GM19043 (cell line): ENCODE data around the gene TAS1R2.

Experiments
- ATAC-seq: cut with Tn5 transposase; IDR thresholded peaks from one replicate; pipeline ENCODE4 v1.9.1; 2021; ENCODE audit warnings: low read depth; ENCODE audit not compliant: unreplicated experiment

The TAS1R2 gene

DNA sequence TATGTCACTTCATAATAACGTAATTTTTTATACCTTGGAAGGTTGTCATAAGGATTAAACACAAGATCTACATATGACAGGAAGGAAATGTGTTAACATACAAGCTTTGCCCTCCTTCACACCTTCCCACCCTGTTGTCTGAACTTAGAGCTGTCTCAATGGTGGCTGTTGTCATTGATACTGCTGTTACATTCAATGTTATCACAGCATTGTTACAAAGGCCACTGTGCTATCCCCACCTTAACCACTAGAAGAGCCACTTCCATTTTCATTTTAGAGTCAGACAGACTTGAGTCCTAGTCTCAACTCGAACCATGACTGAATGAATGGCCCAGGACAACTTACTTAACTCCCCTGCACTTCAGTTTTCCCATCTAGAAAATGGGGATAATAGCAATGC lies 31.2 kb downstream of the TAS1R2 start:
- no peak for ATAC-seq

DNA sequence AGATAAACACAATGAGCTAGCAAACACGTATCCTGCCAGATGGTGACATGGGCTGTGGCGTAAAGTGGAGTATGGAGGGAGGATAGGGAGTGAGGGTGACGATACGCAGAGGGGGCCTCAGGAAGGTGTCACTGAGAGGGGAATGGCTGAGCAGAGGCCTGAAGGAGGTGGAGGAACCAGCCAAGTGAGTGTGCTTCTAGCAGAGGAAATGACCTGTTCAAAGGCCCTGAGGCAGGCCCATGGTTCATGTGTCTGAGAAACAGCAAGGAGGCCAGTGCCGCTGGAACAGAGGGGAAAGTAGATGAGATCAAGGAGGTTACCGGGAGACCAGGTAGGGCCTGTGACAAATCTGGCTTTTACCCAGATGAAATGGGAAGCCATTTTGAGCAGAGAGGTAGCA lies 36.0 kb downstream of the TAS1R2 start:
- ATAC-seq: no peak

DNA sequence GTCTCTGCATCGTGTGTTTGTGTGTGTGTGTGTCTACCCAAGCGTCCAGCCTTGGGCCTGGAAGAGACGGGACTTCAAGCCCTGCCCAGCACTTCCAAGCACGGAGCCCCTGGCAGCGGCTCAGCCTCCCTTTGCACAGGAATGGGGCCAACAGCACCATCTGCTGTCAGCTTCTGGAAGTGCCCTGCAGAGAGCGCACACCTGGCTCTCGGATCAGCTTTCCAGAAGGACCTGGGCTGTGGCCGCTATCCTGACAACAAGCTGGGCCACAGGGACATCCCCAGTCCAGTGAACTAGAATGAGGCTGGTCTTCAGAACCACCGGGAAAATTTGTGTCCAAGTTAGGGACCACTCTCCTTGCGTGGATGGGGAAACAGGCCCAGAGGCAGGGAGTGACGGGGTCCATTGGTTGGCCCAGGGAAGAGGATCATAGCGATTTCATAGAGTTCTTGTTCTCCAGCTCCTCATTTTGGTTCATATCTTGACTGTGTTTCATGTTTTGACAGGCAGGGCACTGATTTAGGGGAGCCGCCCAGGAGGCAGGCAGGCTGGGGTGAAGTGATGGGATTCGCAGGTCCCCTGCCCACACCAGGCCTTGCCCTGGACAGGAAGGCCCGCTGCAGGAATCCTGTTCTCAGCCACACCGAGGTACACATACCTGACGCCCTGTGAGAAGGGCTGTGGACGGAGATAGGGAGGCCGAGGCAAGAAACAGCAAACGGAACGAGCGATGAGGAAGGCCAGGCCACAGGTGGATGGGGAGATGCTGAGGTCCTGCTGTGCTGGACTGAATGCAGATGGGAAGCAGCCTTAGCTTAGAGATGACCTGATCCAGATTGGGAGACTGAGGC lies 38.4 kb downstream of the TAS1R2 start:
- ATAC-seq: no peak

DNA sequence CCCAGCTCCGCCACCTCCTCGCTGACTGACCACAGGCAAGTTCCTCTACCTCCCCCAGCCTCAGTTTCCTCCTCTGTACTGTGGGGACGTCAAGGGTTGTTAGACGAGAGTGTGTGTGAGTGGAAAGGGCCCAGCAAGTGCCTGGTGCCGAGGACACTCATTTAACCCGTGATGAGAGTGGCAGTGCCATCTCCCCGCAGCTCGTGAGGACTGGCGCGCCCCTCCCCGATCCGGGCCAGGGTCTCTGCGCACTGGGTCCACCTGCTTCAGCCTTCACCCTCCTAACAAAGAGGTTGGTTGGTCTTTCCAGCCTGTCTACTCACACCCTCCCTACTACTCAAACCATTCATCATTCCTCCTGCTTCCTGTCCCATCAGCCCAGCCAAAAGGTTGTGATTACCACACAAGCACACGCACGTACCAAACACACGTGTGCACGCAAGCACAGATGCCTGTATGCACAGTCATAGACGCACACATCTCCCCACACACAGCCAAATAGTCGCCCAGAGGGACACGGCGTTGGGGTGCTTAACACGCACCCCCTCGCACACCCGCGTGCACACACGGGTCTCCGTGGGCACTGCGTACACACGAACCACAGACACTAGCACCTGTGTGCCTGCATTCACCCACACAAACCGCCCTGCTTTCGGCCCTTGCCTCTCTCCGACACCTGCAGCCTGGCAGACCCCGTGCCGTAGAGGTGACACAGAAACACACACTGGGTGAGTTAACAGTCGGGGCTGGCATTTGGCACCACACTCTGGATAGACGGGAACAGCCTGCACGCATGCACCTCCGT lies 39.3 kb downstream of the TAS1R2 start:
- no peak for ATAC-seq

DNA sequence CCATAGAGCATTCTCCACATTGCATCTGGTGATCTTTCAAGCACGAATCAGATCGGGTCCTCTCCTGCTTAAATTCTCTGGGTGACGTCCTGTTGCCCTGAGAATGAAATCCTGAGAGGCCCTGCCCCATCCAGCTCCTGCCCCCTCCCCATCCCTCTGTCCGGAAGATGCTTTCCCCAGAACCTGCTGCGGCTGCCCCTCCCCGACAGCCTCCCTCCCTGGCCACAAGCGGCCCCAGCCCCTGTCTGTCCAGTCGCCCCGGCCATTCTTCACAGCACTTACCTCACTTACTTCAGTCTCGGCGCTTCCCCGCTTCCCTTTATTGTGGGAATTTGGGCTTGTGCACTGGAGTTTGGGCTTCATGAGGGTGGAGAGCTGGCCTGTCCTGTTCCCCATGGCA lies 40.3 kb downstream of the TAS1R2 start:
- no peak for ATAC-seq

DNA sequence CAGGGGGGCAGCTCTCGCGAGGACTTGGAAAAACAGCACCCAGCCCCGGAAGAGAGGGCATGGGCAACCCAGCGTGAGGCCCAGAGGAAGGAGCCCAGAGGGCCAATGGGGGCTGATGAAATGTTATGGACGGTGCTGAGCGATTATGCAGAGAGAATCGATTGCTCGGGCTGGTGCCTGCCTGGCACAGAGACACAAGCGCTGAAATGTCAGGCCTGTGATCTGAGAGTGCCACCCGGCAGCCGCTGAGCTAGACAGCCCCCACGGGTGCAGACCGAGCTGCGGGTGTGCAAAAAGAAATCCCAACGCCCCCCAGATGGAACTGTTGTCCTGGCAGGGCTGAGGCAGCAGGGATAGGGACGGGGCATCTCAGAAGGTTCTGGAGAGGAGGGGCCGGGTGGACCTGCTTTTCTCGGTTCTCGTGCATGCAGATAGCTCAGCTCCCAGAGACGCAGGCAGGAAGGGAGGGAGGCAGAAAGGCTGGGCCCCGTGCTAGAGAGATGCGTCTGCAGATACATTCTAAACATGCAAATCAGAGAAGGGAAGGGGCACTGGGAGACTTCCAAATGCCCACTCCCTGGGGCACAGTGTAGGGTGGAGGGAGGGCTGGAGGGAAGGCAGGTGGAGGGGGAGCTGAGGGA lies 41.5 kb downstream of the TAS1R2 start:
- no peak for ATAC-seq

DNA sequence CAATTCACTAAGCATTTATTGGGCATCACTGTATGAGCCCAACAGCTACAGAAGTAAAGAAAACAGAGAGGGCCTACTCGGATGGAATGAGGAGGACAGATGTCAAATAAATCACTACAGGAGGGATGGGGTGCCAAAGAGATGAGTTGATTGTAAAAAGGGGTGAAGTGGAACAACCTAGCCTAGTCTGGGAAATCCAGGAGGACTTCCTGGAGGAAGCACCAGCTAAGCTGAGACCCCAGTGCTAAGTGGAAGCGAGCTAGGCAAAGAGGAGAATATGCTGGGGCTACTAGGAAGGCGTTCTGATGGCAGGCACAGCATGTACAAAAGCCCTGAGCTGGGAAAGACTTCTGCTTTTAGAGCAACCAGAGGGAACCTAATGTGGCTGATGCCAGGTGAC lies 42.1 kb downstream of the TAS1R2 start:
- ATAC-seq: no peak

DNA sequence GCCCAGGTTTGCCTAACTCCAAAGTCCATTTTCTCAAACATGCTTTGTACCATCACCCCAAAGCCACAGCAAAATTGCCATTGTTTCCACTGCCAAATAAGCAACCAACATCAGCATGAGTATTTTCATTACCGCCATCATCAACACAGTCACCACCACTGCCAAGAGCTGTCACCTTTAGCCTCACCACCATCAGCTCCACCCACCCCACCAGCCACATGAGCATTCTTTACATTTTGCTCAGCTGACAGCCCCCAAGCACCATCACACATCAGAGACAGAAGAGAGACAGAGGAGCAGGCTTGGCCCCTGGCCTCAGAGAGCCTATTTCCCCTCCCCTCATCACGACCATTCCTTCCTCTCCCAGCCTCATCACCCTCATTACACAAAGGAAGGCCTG lies 42.7 kb downstream of the TAS1R2 start:
- no peak for ATAC-seq

DNA sequence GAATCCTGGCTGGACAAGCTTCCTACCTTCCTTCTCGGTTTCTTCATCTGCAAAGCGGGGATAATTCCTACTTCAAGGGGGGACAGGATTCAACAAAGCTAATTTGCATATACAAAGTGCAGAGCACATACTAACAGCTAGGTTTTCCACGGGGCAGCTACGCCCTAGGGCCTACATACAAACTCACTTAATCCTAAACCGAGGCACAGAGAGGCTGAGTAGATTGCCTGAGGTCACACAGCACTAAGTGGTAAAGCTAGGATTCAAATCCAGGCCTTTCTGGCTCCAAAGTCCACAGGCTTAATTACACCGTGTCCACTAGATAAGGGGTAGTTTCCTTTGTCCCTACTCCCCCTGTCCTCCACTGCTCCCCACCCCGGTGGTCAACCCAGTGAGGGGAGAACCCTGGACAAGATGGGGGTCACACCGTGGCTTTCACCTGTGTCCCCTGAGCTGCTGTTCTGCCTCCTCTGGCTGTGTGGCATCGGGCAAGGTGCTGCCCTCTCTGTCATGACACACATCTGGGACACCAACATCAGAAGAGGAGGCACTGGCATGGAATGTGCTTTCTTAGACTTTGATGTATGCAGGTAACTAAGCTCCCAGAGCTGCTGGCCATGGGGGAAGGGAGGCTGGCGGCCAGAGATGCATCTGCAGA lies 44.5 kb downstream of the TAS1R2 start:
- ATAC-seq: no peak

DNA sequence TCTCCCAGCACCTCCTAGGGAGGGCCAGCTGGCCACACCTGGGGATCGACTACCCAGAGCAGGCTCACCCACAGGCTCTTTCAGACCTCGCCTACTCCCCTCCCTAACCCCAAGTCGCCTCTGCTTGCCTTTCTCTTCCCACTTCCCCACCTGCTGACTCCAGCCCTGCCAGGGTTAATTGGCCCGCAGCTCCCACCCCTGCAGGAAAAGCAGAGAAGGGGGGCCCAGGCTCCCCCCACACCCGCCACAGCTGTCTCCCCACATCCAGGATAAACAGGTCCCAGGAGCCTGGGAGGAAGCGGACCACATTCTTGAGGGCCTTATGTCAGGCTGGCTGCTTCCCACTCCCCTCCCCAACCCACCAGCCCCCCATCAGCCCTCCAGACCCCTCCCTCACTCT lies 45.0 kb downstream of the TAS1R2 start:
- ATAC-seq: no peak

DNA sequence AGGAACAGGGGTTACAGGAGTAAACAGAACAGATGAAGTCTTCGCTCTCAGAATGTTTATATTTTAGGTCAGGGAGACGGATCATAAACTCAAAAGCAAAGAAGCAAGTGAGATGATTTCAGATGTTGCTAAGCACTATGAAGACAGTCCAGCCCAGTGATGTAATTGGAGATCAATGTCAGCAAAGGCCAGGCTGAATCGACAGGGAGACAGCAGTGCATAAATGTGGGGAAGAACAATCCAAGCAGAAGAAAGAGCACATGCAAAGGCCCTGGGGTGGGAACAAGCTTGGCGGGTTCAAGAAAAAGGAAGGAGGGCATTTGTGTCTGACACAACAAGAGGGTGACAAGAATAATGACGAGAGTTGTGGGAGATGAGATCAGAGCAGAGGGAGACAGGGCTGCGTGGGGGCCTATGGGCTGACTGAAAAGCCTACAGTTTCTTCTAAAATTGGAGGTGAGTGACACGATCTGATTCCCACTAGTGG lies 47.0 kb downstream of the TAS1R2 start:
- no peak for ATAC-seq

DNA sequence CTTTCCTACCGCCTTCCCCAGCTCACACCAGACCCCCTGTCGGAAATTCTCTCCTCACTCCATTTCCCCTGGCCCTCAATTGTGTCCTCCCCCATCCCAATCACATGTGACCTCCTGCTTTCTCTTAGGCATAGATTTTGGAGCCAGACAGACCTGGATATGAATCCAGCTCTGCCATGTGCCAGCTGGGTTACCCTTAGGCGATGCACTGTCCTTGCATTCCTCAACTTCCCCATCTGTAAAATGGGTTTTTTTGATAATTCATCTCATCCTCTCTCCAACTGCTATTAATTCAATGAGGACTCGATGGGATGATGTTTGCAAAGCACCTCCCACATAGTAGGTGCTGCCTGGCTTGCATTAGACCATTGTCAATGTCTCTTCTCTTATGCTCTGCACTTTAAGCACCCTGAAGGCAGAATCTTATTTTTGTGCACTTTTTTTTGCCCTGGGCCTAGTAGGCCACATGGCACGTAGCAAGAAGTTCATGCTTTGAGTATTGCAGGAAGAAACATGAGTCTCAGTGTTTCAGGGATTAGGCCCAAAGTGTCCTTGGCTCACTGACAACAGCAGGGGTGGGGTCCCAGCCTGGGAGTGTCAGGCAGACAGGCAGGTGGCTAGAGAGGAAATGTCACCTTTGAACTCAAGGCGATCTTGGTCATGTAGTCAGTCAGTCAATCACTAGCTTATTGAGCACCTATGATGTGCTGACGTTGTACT lies 47.6 kb downstream of the TAS1R2 start:
- ATAC-seq: no peak

DNA sequence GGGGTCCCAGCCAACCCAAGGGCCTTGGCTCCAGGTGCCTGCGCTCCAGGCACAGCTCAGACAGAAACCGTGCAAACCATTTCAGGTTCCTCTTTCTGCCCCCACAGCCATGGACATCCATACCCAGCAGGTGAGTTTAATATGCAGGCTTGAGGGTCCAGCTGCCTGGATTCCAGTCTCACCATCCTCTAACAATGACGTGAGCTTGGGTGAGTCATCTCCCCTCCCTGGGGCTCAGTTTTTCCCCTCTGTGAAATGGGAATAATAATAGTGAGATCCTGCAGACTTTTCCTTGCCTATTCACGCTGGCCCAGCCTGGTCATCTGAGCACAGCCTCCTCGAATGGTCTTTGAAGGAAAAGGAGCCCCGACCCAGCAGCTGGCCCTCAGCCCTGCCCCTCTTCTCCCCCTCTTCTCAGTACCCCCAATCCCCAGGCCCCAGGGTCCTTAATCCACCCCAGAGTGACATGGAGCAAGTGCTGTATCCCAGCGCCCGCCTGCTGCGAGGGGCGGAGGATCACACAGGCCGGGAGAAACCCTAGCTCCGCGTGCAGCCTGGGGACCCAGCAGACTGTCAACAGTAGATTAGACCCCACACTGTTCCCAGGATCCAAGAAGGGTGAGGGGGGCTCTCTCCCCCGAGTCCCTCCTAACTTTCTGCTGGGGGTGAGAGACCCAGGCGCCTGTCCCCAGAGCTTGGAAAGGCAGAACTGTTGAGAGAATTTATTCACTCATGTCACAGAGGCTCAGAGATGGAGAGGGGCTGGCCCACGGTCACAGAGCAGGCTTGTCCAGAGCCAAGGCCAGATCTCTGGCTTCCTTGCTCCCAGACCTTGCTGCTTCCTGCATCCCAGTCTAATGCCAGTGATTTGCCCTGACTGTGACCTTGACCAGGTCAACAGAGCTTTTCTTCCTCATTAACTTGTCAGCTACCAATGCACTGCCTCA lies 49.2 kb downstream of the TAS1R2 start:
- no peak for ATAC-seq

DNA sequence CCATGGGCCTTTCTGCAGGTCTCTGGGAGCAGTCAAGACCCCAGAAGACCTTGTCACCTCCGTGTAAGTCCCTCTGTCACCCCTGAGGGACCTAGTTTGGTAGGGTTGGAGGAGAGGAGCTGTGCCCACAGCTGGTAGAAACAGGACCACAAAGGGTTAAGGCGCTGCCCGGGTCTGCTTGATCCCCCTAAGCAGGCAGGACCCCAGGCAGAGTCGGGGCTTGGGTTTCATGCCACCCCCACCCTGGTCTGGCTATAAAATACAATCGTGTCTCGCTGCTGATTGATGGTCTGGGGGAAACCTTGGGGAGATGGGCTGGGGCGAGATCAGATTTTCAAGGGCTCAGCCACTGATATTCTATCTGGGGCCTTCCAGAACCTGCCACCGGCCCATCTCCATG lies 50.9 kb downstream of the TAS1R2 start:
- no peak for ATAC-seq

DNA sequence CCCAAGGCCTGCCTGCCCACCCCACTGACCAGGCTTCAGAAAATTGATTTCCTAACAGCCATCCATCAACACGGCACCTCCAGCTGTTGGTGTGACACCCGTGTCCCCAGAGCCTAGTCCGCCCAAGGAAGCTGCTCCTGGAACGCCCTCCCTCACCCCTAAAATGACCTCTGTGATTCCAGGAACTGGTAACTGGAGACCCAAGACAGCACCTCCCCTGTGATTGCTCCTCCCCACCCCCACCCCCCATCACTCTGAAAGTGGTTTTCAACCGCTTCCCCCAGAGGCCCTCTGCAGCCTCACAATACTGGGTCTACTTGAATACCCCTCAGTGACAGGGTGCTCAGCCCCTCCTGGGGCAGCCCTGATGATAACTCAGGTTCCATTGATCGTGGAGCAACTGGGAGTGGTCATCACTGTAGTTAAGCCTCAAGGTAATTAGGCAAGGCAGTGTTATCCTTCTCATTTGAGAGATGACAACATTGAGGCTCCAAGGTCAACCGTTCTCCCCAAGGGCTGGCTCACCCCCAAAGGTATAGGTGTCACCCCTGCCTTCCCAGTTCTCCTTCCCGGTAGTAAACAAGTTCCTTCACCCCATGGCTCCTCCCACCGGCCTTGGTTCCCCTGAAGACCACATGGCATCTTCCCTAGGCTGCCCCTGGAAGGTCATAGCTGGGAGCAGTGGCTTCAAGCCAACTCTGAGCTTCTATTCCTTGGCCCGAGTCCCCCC lies 52.0 kb downstream of the TAS1R2 start:
- no peak for ATAC-seq

DNA sequence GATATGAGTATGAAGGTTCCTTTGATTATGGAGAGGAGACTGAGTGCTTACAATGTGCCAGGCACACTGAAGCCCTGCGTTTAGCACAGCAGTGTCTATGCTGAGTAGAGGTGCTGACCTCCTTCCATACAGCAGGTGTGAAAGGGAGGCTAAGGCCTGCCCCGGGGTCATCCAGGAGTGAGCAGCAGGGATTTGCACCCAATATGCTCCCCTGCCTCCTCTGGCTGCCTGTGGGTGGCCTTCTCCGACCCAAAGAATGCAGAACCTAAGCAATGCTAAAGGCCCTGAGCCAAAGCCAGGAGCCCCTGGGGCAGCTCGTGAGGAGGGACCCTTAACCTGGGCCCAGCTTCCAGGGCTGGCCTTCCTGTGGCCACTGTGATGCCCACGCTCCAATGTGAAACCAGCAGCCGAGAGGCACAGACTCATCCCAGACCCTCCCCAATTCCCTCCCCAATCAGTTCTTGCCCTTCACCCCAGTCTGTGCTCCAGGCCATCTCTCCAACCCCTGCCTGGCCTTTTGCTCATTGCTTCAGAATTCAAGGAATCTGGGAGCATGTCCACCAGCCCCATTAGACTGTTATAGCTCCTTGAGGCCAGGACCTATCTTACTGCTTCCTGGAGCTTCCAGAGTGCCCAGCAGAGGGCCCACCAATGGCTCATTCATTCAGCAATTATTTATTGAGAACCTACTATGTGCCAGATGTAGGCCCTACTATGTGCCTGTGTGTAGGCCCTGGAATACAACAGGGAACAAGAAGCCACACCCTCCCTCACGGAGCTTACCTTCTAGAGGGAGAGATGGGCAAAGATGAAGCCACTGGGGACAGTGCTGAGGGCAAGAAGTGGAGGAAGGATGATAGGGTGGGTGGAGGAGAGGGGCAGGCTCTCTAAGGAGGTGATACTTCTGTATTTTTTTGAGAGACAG lies 53.3 kb downstream of the TAS1R2 start:
- ATAC-seq: no peak

DNA sequence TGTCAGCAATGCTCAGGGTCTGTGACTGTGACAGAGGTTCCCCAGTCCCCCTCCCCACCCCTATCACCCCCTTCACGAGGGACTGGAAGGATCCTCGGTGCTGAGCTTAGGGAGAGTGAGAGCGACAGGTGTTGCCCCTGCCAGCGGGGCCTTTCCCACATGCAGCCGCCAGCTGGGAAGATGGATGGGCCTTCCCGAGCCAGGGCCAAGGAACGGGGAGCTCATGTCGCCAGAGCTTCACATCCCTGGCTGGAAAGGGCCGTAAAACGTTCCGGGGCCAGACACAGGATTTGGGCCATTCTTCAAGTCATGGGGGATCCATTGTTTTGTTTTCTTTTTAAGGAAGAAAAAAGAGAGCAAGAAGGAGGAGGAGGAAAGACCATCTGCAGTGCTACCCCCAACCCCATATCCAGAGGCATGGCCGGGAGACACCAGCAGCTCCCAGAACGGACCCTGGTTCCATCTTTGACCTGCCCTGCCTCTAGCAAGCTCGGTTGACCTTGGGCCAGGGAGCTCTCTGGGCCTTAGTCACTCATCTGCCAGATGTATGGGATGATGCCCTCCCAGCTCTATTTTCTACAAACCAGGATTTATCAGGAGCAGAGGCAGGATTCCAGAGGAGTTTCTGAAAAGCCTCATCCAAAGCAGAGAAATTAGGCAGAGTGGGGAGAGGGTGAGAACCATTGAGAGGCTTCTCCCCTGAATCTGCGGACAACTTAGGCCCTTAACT lies 54.1 kb downstream of the TAS1R2 start:
- no peak for ATAC-seq
